A673 (cell line): ENCODE measurements around the gene OSBPL1A. TPM values are rescaled to one million over a fixed set of nuclear protein-coding genes. Genes with fewer than 3 reads are reported as not detected.
"Not testable (repeated sequence)": the region's sequence is repeated elsewhere in the genome, so short reads cannot be mapped to it uniquely, and the experiment has no call there.

Experiments
- BruUV-seq: library from RNA; stranded (reverse); fragments of 400-500 nt; replicated peaks from 2 replicates; lab custom pipeline; 2021; lab: Mats Ljungman, UMichigan
- CTCF ChIA-PET: fragments of 300-600 bp; sonication (Branson Sonifier 250); formaldehyde crosslinking; loops from one replicate; lab custom pipeline; 2022; ENCODE audit warnings: antibody characterized with exemption; lab: Charles Lee
- POLR2A ChIA-PET: fragments of 300-600 bp; sonication (Branson Sonifier 250); formaldehyde crosslinking; loops from one replicate; lab custom pipeline; 2022; ENCODE audit warnings: antibody characterized with exemption; ENCODE audit not compliant: low non-redundant PET; lab: Charles Lee
- DNase-seq: peaks from one replicate; pipeline ENCODE4 v3.0.0-alpha.2; 2015; ENCODE audit warnings: low spot score
- H3K27ac ChIP-seq: fragments of 200-600 bp; sonication (generic); 2 replicates; pipeline ENCODE4 v1.5.1; 2016; ENCODE audit warnings: mixed run types, low read depth, mild to moderate bottlenecking, mixed read lengths, antibody characterized with exemption, low read length; ENCODE audit not compliant: poor library complexity, severe bottlenecking
- H3K27me3 ChIP-seq: fragments of 200-600 bp; sonication (generic); replicated peaks from 2 replicates; pipeline ENCODE4 v1.6.1; 2017; ENCODE audit warnings: mixed run types, low read depth, mild to moderate bottlenecking, mixed read lengths, antibody characterized with exemption, low read length; ENCODE audit not compliant: insufficient read depth, poor library complexity
- H3K36me3 ChIP-seq: fragments of 200-600 bp; sonication (generic); 2 replicates; pipeline ENCODE4 v1.6.1; 2016; ENCODE audit warnings: mixed run types, mild to moderate bottlenecking, mixed read lengths, antibody characterized with exemption, low read length; ENCODE audit not compliant: insufficient read depth, poor library complexity, severe bottlenecking
- H3K4me1 ChIP-seq: fragments of 200-600 bp; sonication (generic); 2 replicates; pipeline ENCODE4 v1.6.1; 2017; ENCODE audit warnings: mixed run types, mild to moderate bottlenecking, mixed read lengths, antibody characterized with exemption, low read length; ENCODE audit not compliant: insufficient read depth, poor library complexity, severe bottlenecking
- H3K4me3 ChIP-seq: fragments of 200-600 bp; sonication (generic); 2 replicates; pipeline ENCODE4 v1.5.1; 2016; ENCODE audit warnings: low read depth, mixed run types, mild to moderate bottlenecking, mixed read lengths, low read length; ENCODE audit not compliant: poor library complexity, severe bottlenecking
- H3K9me3 ChIP-seq: fragments of 200-600 bp; sonication (generic); 2 replicates; pipeline ENCODE4 v1.6.1; 2016; ENCODE audit warnings: mixed run types, low read depth, mild to moderate bottlenecking, mixed read lengths, antibody characterized with exemption, low read length; ENCODE audit not compliant: poor library complexity, severe bottlenecking
- EZH2 ChIP-seq: fragments of 200-600 bp; sonication (generic); IDR thresholded peaks from 2 replicates; pipeline ENCODE4 v1.6.1; 2017; ENCODE audit warnings: borderline replicate concordance, low read depth, mild to moderate bottlenecking, mixed read lengths, antibody characterized with exemption, low read length; ENCODE audit not compliant: poor library complexity, severe bottlenecking
- intact Hi-C: fragments of 100-400 bp; cut with micrococcal nuclease; formaldehyde crosslinking; loops from one replicate; pipeline ENCODE4 v1.10.0; 2022; ENCODE audit not compliant: unreplicated experiment
- total RNA-seq: library from RNA; stranded (reverse); gene quantifications from 2 replicates; pipeline ENCODE4 v1.2.3, GENCODE V29; 2021
- TF ChIP-seq, protein P1 (sequence below): fragments of 300-800, 200-600 bp; sonication (generic); conservative IDR thresholded peaks from 2 replicates; pipeline ENCODE4 v1.5.1; 2017; ENCODE audit warnings: low read depth, mild to moderate bottlenecking, antibody characterized with exemption, low read length, moderate library complexity, mixed read lengths

Gene OSBPL1A
- total RNA-seq, 1 experiment from 2014 or later = 26.1 TPM

DNA sequence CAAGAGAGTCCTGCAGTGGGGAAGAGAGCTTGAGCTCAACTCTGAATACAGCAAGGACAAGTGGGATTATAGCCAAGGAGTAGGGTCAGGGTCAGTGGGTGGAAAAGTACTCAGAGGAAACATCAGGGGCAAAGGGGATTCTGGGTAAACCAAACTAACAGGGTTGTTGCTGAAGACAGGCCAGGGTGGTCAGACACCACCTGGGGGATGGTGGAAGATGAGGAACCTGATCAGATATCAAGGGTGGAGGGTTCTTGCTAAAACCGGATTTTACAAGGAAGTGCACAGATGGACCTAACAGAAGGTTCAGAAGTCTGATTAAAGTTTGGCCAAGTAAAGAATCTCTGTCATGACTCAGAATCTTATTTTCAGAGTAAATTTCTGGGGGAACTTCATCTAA lies 16.5 kb downstream of the OSBPL1A start:
- no peak for DNase-seq
- Histone ChIP-seq H3K9me3 (no peaks in the 10 kb centered on the region), H3K27me3 (no peaks in the 10 kb centered on the region), H3K4me3 (no peak overlapping the region), H3K4me1 (no peaks in the 10 kb centered on the region), H3K36me3 (peaks cover 8% of the 10 kb centered on the region), H3K27ac (no peak overlapping the region)
- intact Hi-C loops = no loop called here
- TF ChIP-seq EZH2 = no peak
- TF ChIP-seq, protein P1, sequence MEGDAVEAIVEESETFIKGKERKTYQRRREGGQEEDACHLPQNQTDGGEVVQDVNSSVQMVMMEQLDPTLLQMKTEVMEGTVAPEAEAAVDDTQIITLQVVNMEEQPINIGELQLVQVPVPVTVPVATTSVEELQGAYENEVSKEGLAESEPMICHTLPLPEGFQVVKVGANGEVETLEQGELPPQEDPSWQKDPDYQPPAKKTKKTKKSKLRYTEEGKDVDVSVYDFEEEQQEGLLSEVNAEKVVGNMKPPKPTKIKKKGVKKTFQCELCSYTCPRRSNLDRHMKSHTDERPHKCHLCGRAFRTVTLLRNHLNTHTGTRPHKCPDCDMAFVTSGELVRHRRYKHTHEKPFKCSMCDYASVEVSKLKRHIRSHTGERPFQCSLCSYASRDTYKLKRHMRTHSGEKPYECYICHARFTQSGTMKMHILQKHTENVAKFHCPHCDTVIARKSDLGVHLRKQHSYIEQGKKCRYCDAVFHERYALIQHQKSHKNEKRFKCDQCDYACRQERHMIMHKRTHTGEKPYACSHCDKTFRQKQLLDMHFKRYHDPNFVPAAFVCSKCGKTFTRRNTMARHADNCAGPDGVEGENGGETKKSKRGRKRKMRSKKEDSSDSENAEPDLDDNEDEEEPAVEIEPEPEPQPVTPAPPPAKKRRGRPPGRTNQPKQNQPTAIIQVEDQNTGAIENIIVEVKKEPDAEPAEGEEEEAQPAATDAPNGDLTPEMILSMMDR = no peak
- CTCF ChIA-PET = no interaction called here
- no TSS peak for BruUV-seq
- POLR2A ChIA-PET = no interaction called here

DNA sequence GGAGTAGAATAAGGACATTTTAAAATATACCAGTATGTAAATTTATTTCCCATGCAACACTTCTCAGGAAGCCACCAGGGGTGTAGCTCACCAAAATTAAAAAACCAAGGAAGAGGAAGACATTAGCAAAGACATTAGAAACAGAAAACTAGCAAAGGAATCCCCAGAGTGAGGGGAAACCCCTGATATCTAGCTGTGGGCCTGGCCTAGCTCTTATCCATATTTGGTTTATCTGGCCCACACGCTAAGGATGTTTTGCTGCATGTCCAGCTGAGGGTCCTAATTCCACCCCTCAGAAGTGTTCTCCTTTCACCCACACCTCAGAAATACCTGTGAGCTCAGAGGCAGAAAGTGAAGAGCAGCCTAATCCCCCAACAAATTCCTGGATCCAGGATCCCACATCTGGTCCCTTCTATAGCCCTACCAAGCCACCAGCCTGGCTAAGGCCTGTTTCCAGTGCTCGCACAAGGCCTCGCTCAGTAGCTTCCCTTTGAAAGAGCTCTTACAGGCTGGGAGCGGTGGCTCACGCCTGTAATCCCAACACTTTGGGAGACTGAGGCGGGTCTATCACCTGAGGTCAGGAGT lies 17.4 kb downstream of the OSBPL1A start:
- H3K4me3 ChIP-seq = no peak overlapping the region
- no peak for DNase-seq
- TF ChIP-seq EZH2 = no peak
- TF ChIP-seq, protein P1 = no peak
- ChIA-PET CTCF (no interaction called here), POLR2A (no interaction called here)
- H3K9me3 ChIP-seq = no peaks in the 10 kb centered on the region
- peaks cover 12% of the 10 kb centered on the region for H3K36me3 ChIP-seq
- no TSS peak for BruUV-seq
- H3K27ac ChIP-seq = no peak overlapping the region
- H3K27me3 ChIP-seq = no peaks in the 10 kb centered on the region
- no peaks in the 10 kb centered on the region for H3K4me1 ChIP-seq
- intact Hi-C loops = no loop called here

DNA sequence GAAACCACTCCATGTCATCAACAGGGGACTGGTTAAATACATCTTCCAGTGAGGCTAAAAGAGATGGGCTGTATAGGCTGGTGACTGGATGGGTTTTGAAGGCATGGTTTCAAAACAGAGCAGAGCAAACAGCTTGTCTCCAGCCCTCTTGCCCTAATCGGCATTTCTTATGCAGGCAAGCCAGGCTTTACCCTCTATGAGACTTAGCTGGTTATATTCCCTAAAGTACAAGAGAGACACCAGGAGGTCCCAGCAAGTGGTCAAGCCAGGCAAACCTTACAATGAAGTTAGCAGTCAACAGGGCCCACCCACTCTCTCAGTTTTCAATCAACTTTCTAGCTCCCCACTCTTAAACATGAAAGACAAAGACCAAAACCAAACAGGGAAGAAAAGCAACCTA lies 19.0 kb downstream of the OSBPL1A start:
- POLR2A ChIA-PET = no interaction called here
- Histone ChIP-seq H3K36me3 (peaks cover 12% of the 10 kb centered on the region), H3K27me3 (no peaks in the 10 kb centered on the region), H3K27ac (no peak overlapping the region), H3K4me3 (no peak overlapping the region), H3K4me1 (no peaks in the 10 kb centered on the region), H3K9me3 (no peaks in the 10 kb centered on the region)
- no peak for TF ChIP-seq EZH2
- TF ChIP-seq, protein P1 = no peak
- intact Hi-C loops = no loop called here
- CTCF ChIA-PET = no interaction called here
- no TSS peak for BruUV-seq
- DNase-seq = no peak

DNA sequence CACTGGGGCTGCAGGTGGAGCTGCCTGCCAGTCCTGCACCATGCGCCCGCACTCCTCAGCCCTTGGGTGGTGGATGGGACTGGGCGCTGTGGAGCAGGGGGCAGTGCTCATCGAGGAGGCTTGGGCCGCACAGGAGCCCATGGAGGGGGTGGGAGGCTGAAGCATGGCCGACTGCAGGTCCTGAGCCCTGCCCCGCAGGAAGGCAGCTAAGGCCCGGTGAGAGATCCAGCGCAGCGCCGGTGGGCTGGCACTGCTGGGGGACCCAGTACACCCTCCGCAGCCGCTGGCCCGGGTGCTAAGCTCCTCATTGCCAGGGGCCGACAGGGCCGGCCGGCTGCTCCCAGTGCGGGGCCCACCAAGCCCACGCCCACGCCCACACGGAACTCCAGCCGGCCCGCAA lies 21.1 kb downstream of the OSBPL1A start:
- BruUV-seq, H3K4me1 ChIP-seq, H3K4me3 ChIP-seq, H3K27me3 ChIP-seq, intact Hi-C loops, H3K9me3 ChIP-seq, POLR2A ChIA-PET, DNase-seq, CTCF ChIA-PET, H3K27ac ChIP-seq: not testable (repeated sequence)
- peaks cover 12% of the 10 kb centered on the region for H3K36me3 ChIP-seq
